Gastrocnemius medialis (tissue), 4 donors: ENCODE data around the gene EIF3I. TPM values are rescaled to one million over a fixed set of nuclear protein-coding genes. Genes with fewer than 3 reads are reported as not detected.

ENCODE experiments used
- ATAC-seq, 2 donors: fragments of 150-250 bp; one replicate each; pipeline ENCODE4 v1.9.1; 2016
- DNase-seq, 2 donors: peaks; one replicate each; pipeline ENCODE4 v3.0.0-alpha.2; 2019
- H3K27ac ChIP-seq, 4 donors: fragments of 200-600 bp; sonication (generic); 1 replicate in 1 of 4; 2 replicates in 3 of 4; pipeline ENCODE4 v1.5.1; 2016 to 2018; ENCODE audit warnings: mild to moderate bottlenecking in 2 of 4, moderate library complexity in 1 of 4
- H3K27me3 ChIP-seq, 3 donors: fragments of 200-600 bp; sonication (generic) in 2 of 3; 1 replicate in 1 of 3; 2 replicates in 2 of 3; pipeline versions ENCODE4 v1.5.1 to v1.6.0; 2016 to 2019; ENCODE audit warnings: mild to moderate bottlenecking in 1 of 3, moderate library complexity in 1 of 3
- H3K36me3 ChIP-seq, 2 donors: fragments of 200-600 bp; sonication (generic) in 1 of 2; one replicate each; pipeline ENCODE4 v1.5.1; 2017 to 2018
- H3K4me1 ChIP-seq, 2 donors: fragments of 200-600 bp; sonication (generic) in 1 of 2; one replicate each; pipeline ENCODE4 v1.5.1; 2016 to 2017; ENCODE audit warnings: mild to moderate bottlenecking in 2 of 2
- H3K4me3 ChIP-seq, 4 donors: fragments of 200-600 bp; sonication (generic) in 3 of 4; 1 replicate in 1 of 4; 2 replicates in 3 of 4; pipeline ENCODE4 v1.5.1; 2016 to 2019; ENCODE audit warnings: mild to moderate bottlenecking in 2 of 4
- H3K9me3 ChIP-seq, 3 donors: fragments of 200-600 bp; sonication (generic) in 2 of 3; 1 replicate in 1 of 3; 2 replicates in 2 of 3; pipeline ENCODE4 v1.5.1; 2016 to 2019
- POLR2A ChIP-seq, 2 donors: fragments of 450-650 bp; IDR thresholded peaks; one replicate each; pipeline ENCODE4 v1.6.1; 2017; ENCODE audit warnings: antibody characterized with exemption in 2 of 2, mild to moderate bottlenecking in 2 of 2, moderate library complexity in 2 of 2
- in situ Hi-C, 4 donors: fragments of 200-750 bp; cut with MboI; loops; one replicate each; pipeline versions ENCODE4 v1.15.0 to v1.8.0; 2017; ENCODE audit warnings: low sequenced_read_pairs in 4 of 4
- intact Hi-C: fragments of 100-400 bp; cut with DNase I; formaldehyde crosslinking; loops from one replicate; pipeline ENCODE4 v1.15.1; 2023; ENCODE audit warnings: low total_unique reads
- total RNA-seq, 4 donors: library from RNA; depleted of rRNA; stranded (reverse); fragments of >200 nt; gene quantifications; one replicate each; pipeline versions ENCODE4 v1.1.0 to v1.2.3, GENCODE V29; 2016
- TF ChIP-seq, protein P1 (sequence below), 5 experiments: fragments of 450-650 bp in 3 of 5; fragments of 200-600 bp in 2 of 5; sonication (generic) in 2 of 5; IDR thresholded peaks in 4 of 5; conservative IDR thresholded peaks in 1 of 5; 1 replicate in 4 of 5; 2 replicates in 1 of 5; pipeline ENCODE4 v1.5.1; 2016 to 2019; ENCODE audit warnings: antibody characterized with exemption in 5 of 5, mild to moderate bottlenecking in 3 of 5, moderate library complexity in 3 of 5

Gene EIF3I
- total RNA-seq, 4 donors from 2014 or later = 211 to 294 (median 245) TPM

DNA sequence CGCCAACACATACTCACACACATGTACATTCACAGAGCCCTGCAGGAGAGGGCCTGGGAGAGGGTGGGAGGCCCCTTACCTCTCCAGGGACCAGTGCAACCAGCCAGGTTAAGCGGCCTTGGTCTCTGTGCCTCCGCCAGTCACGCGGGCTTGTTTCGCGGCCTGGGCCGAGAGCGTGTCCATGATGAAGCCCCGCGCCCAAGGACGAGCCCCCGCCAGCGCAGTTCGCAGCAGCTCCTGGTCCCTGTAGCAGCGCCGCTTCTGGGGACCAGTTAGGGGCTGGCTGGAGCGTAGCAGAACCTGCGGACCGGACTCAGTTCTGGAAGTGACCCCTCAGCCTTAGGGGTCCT, 17.6 kb downstream of the EIF3I start:
- no peaks in the 10 kb centered on the region for H3K36me3 ChIP-seq
- no peaks in the 10 kb centered on the region for H3K27me3 ChIP-seq
- no peak for TF ChIP-seq POLR2A (IDR thresholded peaks at IDR 0.05)
- TF ChIP-seq, protein P1, sequence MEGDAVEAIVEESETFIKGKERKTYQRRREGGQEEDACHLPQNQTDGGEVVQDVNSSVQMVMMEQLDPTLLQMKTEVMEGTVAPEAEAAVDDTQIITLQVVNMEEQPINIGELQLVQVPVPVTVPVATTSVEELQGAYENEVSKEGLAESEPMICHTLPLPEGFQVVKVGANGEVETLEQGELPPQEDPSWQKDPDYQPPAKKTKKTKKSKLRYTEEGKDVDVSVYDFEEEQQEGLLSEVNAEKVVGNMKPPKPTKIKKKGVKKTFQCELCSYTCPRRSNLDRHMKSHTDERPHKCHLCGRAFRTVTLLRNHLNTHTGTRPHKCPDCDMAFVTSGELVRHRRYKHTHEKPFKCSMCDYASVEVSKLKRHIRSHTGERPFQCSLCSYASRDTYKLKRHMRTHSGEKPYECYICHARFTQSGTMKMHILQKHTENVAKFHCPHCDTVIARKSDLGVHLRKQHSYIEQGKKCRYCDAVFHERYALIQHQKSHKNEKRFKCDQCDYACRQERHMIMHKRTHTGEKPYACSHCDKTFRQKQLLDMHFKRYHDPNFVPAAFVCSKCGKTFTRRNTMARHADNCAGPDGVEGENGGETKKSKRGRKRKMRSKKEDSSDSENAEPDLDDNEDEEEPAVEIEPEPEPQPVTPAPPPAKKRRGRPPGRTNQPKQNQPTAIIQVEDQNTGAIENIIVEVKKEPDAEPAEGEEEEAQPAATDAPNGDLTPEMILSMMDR (IDR thresholded peaks at IDR 0.05 in 4 of 5, conservative IDR thresholded peaks at IDR 0.05 in 1 of 5) = no peak
- no peak for ATAC-seq
- H3K4me1 ChIP-seq = peaks cover 8 to 10% of the 10 kb centered on the region in 2 donors
- peak overlapping the region; percentile 62 to 74 (median 64) for H3K4me3 ChIP-seq
- H3K27ac ChIP-seq = peak overlapping the region; percentile 59 to 74 (median 71)
- intact Hi-C loops = loop anchor here (2.0 to 5.0 kb wide), 4 partner anchors 17 to 167 kb away; partner anchors contain the start of genes EIF3I, HDAC1, KPNA6 and TMEM234
- no peak for DNase-seq
- no peaks in the 10 kb centered on the region for H3K9me3 ChIP-seq
- in situ Hi-C loops = no loop called here

DNA sequence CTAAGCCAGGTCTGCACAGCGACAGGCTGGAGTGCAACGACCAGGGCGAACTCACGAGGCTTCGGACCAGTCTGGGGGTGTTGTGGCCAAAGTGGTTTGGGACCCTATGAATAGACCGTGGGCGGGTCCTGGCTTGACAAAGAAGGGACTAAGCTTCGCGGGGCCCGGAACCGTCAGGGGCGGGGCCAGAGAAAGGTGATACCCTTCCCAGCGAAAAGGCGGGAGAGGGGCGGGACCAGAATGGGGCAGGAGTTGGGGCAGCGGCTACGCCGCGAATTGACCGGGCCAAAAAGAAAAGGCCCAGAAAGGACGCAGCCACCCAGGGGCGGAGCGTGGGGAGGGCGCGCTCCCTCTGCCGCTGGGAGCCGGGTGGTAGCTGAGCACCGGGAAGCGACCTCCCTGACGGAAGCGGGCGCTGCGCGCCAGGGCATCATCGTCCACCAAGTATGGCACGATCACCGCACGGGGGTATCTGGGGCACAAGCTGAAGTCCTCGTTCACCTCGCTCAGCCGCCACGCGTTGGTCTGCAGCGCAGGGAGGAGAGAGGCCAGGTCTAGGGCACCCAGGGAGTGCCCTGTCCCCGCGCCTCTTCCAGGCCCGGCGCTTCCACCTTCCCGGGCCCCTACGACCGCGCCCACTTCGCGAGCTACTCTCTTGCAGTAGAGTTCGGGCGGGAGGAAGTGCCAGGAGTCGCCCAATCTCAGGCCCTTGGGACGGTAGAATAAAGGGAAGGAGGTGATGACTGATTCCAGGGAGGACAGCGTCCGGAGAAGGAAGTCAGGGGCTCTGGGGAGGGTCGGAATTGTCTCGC, 18.1 kb downstream of the EIF3I start:
- intact Hi-C loops = loop anchor here (2.0 to 5.0 kb wide), 4 partner anchors 18 to 168 kb away; partner anchors contain the start of genes EIF3I, HDAC1, KPNA6 and TMEM234
- H3K36me3 ChIP-seq = no peaks in the 10 kb centered on the region
- in situ Hi-C loops = no loop called here
- no peaks in the 10 kb centered on the region for H3K9me3 ChIP-seq
- peak overlapping the region; percentile 62 to 74 (median 64) for H3K4me3 ChIP-seq
- H3K27me3 ChIP-seq = no peaks in the 10 kb centered on the region
- DNase-seq (peak in 1 of 2 donors; percentile 39), ATAC-seq (peak; percentile 36 to 45)
- TF ChIP-seq, protein P1 (IDR thresholded peaks at IDR 0.05 in 4 of 5, conservative IDR thresholded peaks at IDR 0.05 in 1 of 5) = peak in 2 of 5 experiments; percentile 24 to 35
- TF ChIP-seq POLR2A (IDR thresholded peaks at IDR 0.05) = peak; percentile 48 to 54
- H3K27ac ChIP-seq = peak overlapping the region; percentile 59 to 74 (median 71)
- H3K4me1 ChIP-seq = peaks cover 10 to 13% of the 10 kb centered on the region in 2 donors

DNA sequence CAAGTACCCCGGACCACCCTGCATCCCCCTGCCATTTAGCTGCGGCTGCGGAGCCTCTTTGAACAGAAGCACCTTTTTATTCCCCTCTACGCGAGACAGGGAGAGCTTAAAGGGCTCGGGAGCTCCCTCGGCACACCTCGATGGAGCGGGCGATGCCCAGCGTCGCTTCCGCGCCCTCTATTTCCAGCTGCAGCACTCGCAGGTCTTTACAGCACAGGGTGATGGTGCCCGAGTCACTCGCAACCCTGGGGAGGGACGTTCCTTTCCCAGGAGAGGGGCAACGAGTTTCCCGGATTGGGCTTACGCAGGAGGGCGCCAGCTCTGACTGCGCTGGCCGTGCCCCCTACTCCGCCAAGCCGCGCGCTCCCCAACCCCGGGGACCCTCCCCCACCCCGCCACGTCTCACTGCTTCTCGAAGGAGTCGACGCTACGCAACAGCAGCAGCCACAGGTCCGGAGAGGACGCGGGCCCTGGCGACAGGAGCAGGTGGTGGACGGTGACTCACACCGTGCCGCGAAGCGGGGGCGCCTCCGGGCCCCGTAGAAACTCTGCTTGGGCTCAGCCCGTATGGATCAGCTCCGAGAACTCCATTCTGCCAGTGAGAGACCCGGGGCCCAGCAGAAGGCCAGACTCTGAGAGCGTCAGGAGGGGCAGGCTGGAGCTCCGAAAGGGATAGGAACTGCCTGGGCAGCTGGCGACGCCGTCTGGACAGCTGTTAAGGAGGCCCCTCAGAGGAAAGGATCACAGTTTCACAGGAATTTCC, 19.0 kb downstream of the EIF3I start:
- Histone ChIP-seq H3K9me3 (no peaks in the 10 kb centered on the region), H3K27ac (peak overlapping the region; percentile 59 to 74 (median 71)), H3K27me3 (no peaks in the 10 kb centered on the region), H3K4me1 (peaks cover 11 to 20% of the 10 kb centered on the region in 2 donors), H3K36me3 (no peaks in the 10 kb centered on the region), H3K4me3 (peak overlapping the region; percentile 62 to 74 (median 64))
- peak; percentile 82 for ATAC-seq
- DNase-seq = peak in 1 of 2 donors; percentile 64
- intact Hi-C loops = loop anchor here (2.0 to 5.0 kb wide), 4 partner anchors 18 to 168 kb away; partner anchors contain the start of genes EIF3I, HDAC1, KPNA6 and TMEM234
- TF ChIP-seq, protein P1 (IDR thresholded peaks at IDR 0.05 in 4 of 5, conservative IDR thresholded peaks at IDR 0.05 in 1 of 5) = no peak
- peak; percentile 21 to 32 for TF ChIP-seq POLR2A (IDR thresholded peaks at IDR 0.05)
- in situ Hi-C loops = no loop called here

DNA sequence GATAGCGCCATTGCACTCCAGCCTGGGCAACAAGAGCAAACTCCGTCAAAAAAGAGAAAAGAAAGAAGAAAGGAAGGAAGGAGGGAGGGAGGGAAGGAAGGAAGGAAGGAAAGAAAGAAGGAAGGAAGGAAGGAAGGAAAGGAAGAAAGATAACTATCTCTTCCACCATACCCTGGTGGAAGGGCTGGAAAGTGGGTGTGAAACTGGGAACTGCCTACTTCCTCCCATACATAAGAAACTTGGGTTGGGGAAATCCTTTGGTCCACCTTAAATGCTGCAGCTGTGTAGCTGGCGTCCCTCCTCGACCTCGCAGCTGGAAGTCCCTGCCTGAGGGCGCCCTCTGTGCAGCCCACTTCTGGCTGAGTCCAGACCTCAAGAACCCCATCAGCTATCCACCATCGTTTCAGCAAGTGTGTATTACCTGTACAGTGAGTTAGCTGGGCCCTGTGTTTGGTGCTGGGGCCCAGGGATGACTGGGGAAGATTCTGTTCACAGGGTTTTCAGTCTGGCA, 20.2 kb downstream of the EIF3I start:
- no peak for TF ChIP-seq POLR2A (IDR thresholded peaks at IDR 0.05)
- TF ChIP-seq, protein P1 (IDR thresholded peaks at IDR 0.05 in 4 of 5, conservative IDR thresholded peaks at IDR 0.05 in 1 of 5) = no peak
- intact Hi-C loops = loop anchor here (5.0 kb wide), 2 partner anchors 50 to 135 kb away; partner anchors contain the start of genes HDAC1 and KPNA6
- H3K36me3 ChIP-seq = no peaks in the 10 kb centered on the region
- H3K4me3 ChIP-seq = no peak overlapping the region
- in situ Hi-C loops = no loop called here
- peaks cover 23 to 27% of the 10 kb centered on the region in 2 donors for H3K4me1 ChIP-seq
- ATAC-seq (no peak), DNase-seq (no peak)
- no peaks in the 10 kb centered on the region for H3K27me3 ChIP-seq
- no peaks in the 10 kb centered on the region for H3K9me3 ChIP-seq
- H3K27ac ChIP-seq = peak overlapping the region in 3 of 4 donors; percentile 71 to 74 (median 71)
